Suprapubic skin (tissue), 4 donors: ENCODE data around the gene PTAFR.

Experiments used
- CTCF ChIP-seq, 2 donors: fragments of 200-600 bp in 1 of 2; fragments of 450-650 bp in 1 of 2; sonication (generic) in 1 of 2; IDR thresholded peaks; one replicate each; pipeline ENCODE4 v1.5.1; 2016 to 2019; ENCODE audit warnings: antibody characterized with exemption in 2 of 2, mild to moderate bottlenecking in 1 of 2, moderate library complexity in 1 of 2
- EP300 ChIP-seq: sonication (generic); formaldehyde crosslinking; IDR thresholded peaks from one replicate; pipeline ENCODE4 v1.6.1; 2017; ENCODE audit warnings: antibody characterized with exemption
- POLR2A ChIP-seq, 2 donors: fragments of 450-650 bp; IDR thresholded peaks; one replicate each; pipeline ENCODE4 v1.6.1; 2017; ENCODE audit warnings: antibody characterized with exemption in 2 of 2, mild to moderate bottlenecking in 2 of 2, moderate library complexity in 2 of 2
- POLR2AphosphoS5 ChIP-seq, 3 donors: sonication (generic); formaldehyde crosslinking; IDR thresholded peaks; one replicate each; pipeline ENCODE4 v1.6.1; 2017; ENCODE audit warnings: antibody characterized with exemption in 3 of 3

GRCh38 chr1:28144203-28145135, 32.0 kb downstream of the PTAFR start:
- TF ChIP-seq CTCF (IDR thresholded peaks at IDR 0.05) = no peak
- no peak for TF ChIP-seq EP300
- no peak for TF ChIP-seq POLR2A (IDR thresholded peaks at IDR 0.05)
- TF ChIP-seq POLR2AphosphoS5 (IDR thresholded peaks at IDR 0.05) = no peak
